Measurements from ENCODE around the gene HNF4A.

HNF4A gene

GRCh38 chr20:44350567-44350966 is 4.9 kb upstream of the HNF4A start:
- H3K27me3 ChIP-seq (ENCODE audit: insufficient read depth, low read depth, severe bottlenecking), result no peaks in the 10 kb centered on the region
- no peaks in the 10 kb centered on the region for H3K36me3 ChIP-seq
- H3K4me3 ChIP-seq (ENCODE audit: low read depth, low read length), result no peak overlapping the region
- no peak for DNase-seq
- no peaks in the 10 kb centered on the region for H3K9me3 ChIP-seq (ENCODE audit: severe bottlenecking)
- no peak for TF ChIP-seq CTCF (IDR thresholded peaks at IDR 0.05; ENCODE audit: low read depth, low read length)
- no peak overlapping the region for H3K27ac ChIP-seq

GRCh38 chr20:44354979-44355497 is 461 bp upstream of the HNF4A start:
- no peak for TF ChIP-seq CTCF (IDR thresholded peaks at IDR 0.05; ENCODE audit: low read depth, low read length)
- Histone ChIP-seq H3K36me3 (no peaks in the 10 kb centered on the region), H3K4me3 (ENCODE audit: low read depth, low read length) (no peak overlapping the region), H3K9me3 (ENCODE audit: severe bottlenecking) (no peaks in the 10 kb centered on the region), H3K27ac (no peak overlapping the region), H3K27me3 (ENCODE audit: insufficient read depth, low read depth, severe bottlenecking) (no peaks in the 10 kb centered on the region)
- DNase-seq, result no peak

- TF ChIP-seq CTCF (IDR thresholded peaks at IDR 0.05; ENCODE audit: low read depth, low read length), result no peak
- no peak overlapping the region for H3K27ac ChIP-seq
Measured at GRCh38 chr20:44356353-44356723, 839 bp downstream of the HNF4A start.

GRCh38 chr20:44357020-44357419 is 1.5 kb downstream of the HNF4A start:
- DNase-seq, result no peak
- TF ChIP-seq CTCF (IDR thresholded peaks at IDR 0.05; ENCODE audit: low read depth, low read length), result no peak
- H3K27me3 ChIP-seq (ENCODE audit: insufficient read depth, low read depth, severe bottlenecking), result no peaks in the 10 kb centered on the region
- no peak overlapping the region for H3K27ac ChIP-seq
- no peak overlapping the region for H3K4me3 ChIP-seq (ENCODE audit: low read depth, low read length)
- no peaks in the 10 kb centered on the region for H3K9me3 ChIP-seq (ENCODE audit: severe bottlenecking)
- no peaks in the 10 kb centered on the region for H3K36me3 ChIP-seq

More at GRCh38 chr20:44356353-44356723, 839 bp downstream of the HNF4A start:
- DNase-seq, result no peak
- H3K36me3 ChIP-seq, result no peaks in the 10 kb centered on the region
- no peak overlapping the region for H3K4me3 ChIP-seq (ENCODE audit: low read depth, low read length)
- H3K9me3 ChIP-seq (ENCODE audit: severe bottlenecking), result no peaks in the 10 kb centered on the region
- no peaks in the 10 kb centered on the region for H3K27me3 ChIP-seq (ENCODE audit: insufficient read depth, low read depth, severe bottlenecking)

- no peaks in the 10 kb centered on the region for H3K9me3 ChIP-seq (ENCODE audit: severe bottlenecking)
- no peak for DNase-seq
- H3K36me3 ChIP-seq, result no peaks in the 10 kb centered on the region
- TF ChIP-seq CTCF (IDR thresholded peaks at IDR 0.05; ENCODE audit: low read depth, low read length), result no peak
- no peak overlapping the region for H3K4me3 ChIP-seq (ENCODE audit: low read depth, low read length)
- H3K27ac ChIP-seq, result no peak overlapping the region
- H3K27me3 ChIP-seq (ENCODE audit: insufficient read depth, low read depth, severe bottlenecking), result no peaks in the 10 kb centered on the region
Measured at GRCh38 chr20:44357555-44358125, 2.1 kb downstream of the HNF4A start.

- Histone ChIP-seq H3K9me3 (ENCODE audit: severe bottlenecking) (no peaks in the 10 kb centered on the region), H3K27me3 (ENCODE audit: insufficient read depth, low read depth, severe bottlenecking) (no peaks in the 10 kb centered on the region), H3K4me3 (ENCODE audit: low read depth, low read length) (no peak overlapping the region), H3K27ac (no peak overlapping the region), H3K36me3 (no peaks in the 10 kb centered on the region)
- no peak for TF ChIP-seq CTCF (IDR thresholded peaks at IDR 0.05; ENCODE audit: low read depth, low read length)
- DNase-seq, result no peak
Measured at GRCh38 chr20:44358776-44359175, 3.3 kb downstream of the HNF4A start.

Measured in WERI-Rb-1 (cell line).